Measurements from ENCODE around the gene PPM1H. TPM values are rescaled to one million over a fixed set of nuclear protein-coding genes. Genes with fewer than 3 reads are reported as not detected.

Gene PPM1H
- total and polyA plus RNA-seq, 2 of the 8 experiments (the other 6 are each of a cell fraction or from before 2014, with no cell fraction given): 16.4 to 36.1 TPM

GRCh38 chr12:62757048-62757447 lies 177.9 kb downstream of the PPM1H start:
- Histone ChIP-seq H2AK5ac (ENCODE audit: low read depth, low read length) (no peak overlapping the region), H3K23me2 (ENCODE audit: low read depth, low read length) (no peaks in the 10 kb centered on the region; the same call in 1 of the 2 replicates), H3K14ac (ENCODE audit: insufficient read length) (no peak overlapping the region), H4K20me1 (replicated peaks in 1 of 2; ENCODE audit: control insufficient read depth in 1 of 2, insufficient read depth in 2 of 2, low read length in 2 of 2) (no peaks in the 10 kb centered on the region), H3K56ac (replicated peaks; ENCODE audit: insufficient read length, low read depth, low read length) (no peak overlapping the region), H3K23ac (ENCODE audit: insufficient read length) (no peak overlapping the region), H2BK5ac (ENCODE audit: low read depth, low read length) (no peak overlapping the region), H3K36me3 (ENCODE audit: control insufficient read depth in 2 of 4, insufficient read depth in 4 of 4, low read length in 3 of 4) (peaks cover 0 to 11% (median 0%) of the 10 kb centered on the region in 4 experiments; a peak in 3 of 8 replicates), H2AFZ (ENCODE audit: low read length) (no peak overlapping the region), H3K4me3 (ENCODE audit: extremely low read depth in 1 of 4, insufficient read depth in 2 of 4, low read depth in 3 of 4, low read length in 4 of 4) (no peak overlapping the region), H3K18ac (ENCODE audit: extremely low read depth, low read length) (no peak overlapping the region), H3K79me2 (ENCODE audit: control insufficient read depth in 1 of 2, insufficient read depth in 2 of 2, low read length in 2 of 2) (no peaks in the 10 kb centered on the region), H3K9ac (replicated peaks in 1 of 4; ENCODE audit: extremely low read depth in 1 of 4, low read depth in 3 of 4, low read length in 3 of 4) (no peak overlapping the region), H2BK20ac (ENCODE audit: low read length) (no peak overlapping the region), H4K5ac (ENCODE audit: insufficient read length, low read depth, low read length) (no peak overlapping the region), H2BK120ac (replicated peaks; ENCODE audit: low read depth, low read length) (no peak overlapping the region), H3K79me1 (ENCODE audit: low read depth, low read length) (no peaks in the 10 kb centered on the region), H3K4me1 (replicated peaks in 1 of 4; ENCODE audit: control insufficient read depth in 3 of 4, insufficient read depth in 4 of 4, low read length in 3 of 4) (no peaks in the 10 kb centered on the region), H2BK15ac (ENCODE audit: low read length) (no peak overlapping the region), H2BK12ac (ENCODE audit: low read depth, low read length) (no peak overlapping the region), H4K91ac (replicated peaks; ENCODE audit: insufficient read length, low read length) (no peak overlapping the region), H3K27me3 (replicated peaks in 1 of 4; ENCODE audit: control insufficient read depth in 3 of 4, extremely low read depth in 1 of 4, insufficient read depth in 3 of 4, low read length in 3 of 4) (no peaks in the 10 kb centered on the region), H3K4ac (replicated peaks; ENCODE audit: insufficient read length, low read depth, low read length) (no peak overlapping the region), H3K27ac (ENCODE audit: low read depth, low read length) (no peak overlapping the region), H4K8ac (ENCODE audit: extremely low read depth, insufficient read depth, low read length) (no peak overlapping the region), H3K4me2 (ENCODE audit: insufficient read depth in 1 of 2, low read depth in 2 of 2, low read length in 2 of 2) (no peak overlapping the region), H3K9me3 (ENCODE audit: insufficient read depth in 2 of 2, low read depth in 1 of 2, low read length in 1 of 2) (0 out of 4 replicates have a peak, but pooled peaks cover 5 to 8% of the 10 kb centered on the region in 2 experiments)
- ChIA-PET CTCF (ENCODE audit: partially characterized antibody) (interaction anchor here (0.6 to 0.7 kb wide), 2 partner anchors 10 to 1653 kb away, joined by 3 to 4 read pairs; no protein-coding TSS in a partner anchor), POLR2A (ENCODE audit: partially characterized antibody) (no interaction called here)
- 97% methylated on average over 2 of the region's 2 CpGs; no CpG with 5 or more reads in 1 of the 2 experiments for whole genome bisulfite sequencing, 2 experiments (ENCODE audit: extremely low coverage in 1 of 2, insufficient coverage in 1 of 2, insufficient read length in 1 of 2, insufficient replicate concordance in 2 of 2, low coverage in 1 of 2, low lambda C conversion rate in 2 of 2, missing lambda C conversion rate in 1 of 2)
- DNase-seq (ENCODE audit: low read depth in 1 of 2, low spot score in 2 of 2) (no peak), FAIRE-seq (no peak)
- TF ChIP-seq EGR1 (IDR thresholded peaks at IDR 0.05; ENCODE audit: borderline replicate concordance, low read depth, low read length) (no peak), POU5F1 (IDR thresholded peaks at IDR 0.05; ENCODE audit: low read depth, low read length) (no peak), SRF (IDR thresholded peaks at IDR 0.05; ENCODE audit: low read depth, low read length) (no peak), SP4 (IDR thresholded peaks at IDR 0.05; ENCODE audit: low read length) (no peak), CBX5 (IDR thresholded peaks at IDR 0.05; ENCODE audit: low read depth, low read length) (no peak), ATF3 (IDR thresholded peaks at IDR 0.05; ENCODE audit: insufficient read depth, low read depth, low read length) (no peak), CHD2 (IDR thresholded peaks at IDR 0.05; ENCODE audit: low read length) (no peak), CREB1 (IDR thresholded peaks at IDR 0.05) (no peak), KDM5A (IDR thresholded peaks at IDR 0.05; ENCODE audit: low read length) (no peak), HDAC6 (IDR thresholded peaks at IDR 0.05; ENCODE audit: low read depth, low read length) (no peak), SIX5 (IDR thresholded peaks at IDR 0.05; ENCODE audit: low read depth, low read length) (no peak), SP1 (IDR thresholded peaks at IDR 0.05; ENCODE audit: low read depth, low read length) (no peak), SP2 (IDR thresholded peaks at IDR 0.05; ENCODE audit: low read length) (no peak), MAFK (IDR thresholded peaks at IDR 0.05; ENCODE audit: low read depth, low read length) (no peak)
